SK-N-SH (cell line): ENCODE data around the gene HNRNPL. TPM values are rescaled to one million over a fixed set of nuclear protein-coding genes. Genes with fewer than 3 reads are reported as not detected.

ENCODE experiments used
- CTCF ChIA-PET: fragments of 300-600, 350-600 bp; formaldehyde crosslinking; extraction: SDS; loops from one replicate; lab custom pipeline; 2021; lab: Yijun Ruan, JAX
- POLR2A ChIA-PET: fragments of 350-600 bp; sonication (Branson Sonifier 250); formaldehyde crosslinking; extraction: SDS; loops from one replicate; lab custom pipeline; 2020; ENCODE audit warnings: antibody characterized with exemption, inconsistent platforms; lab: Yijun Ruan, JAX
- DNase-seq: peaks from one replicate; pipeline ENCODE4 v3.0.0; 2012
- H2AFZ ChIP-seq: fragments of 200-600 bp; sonication (generic); 2 replicates; pipeline ENCODE4 v1.8.1; 2016; ENCODE audit warnings: antibody characterized with exemption, mild to moderate bottlenecking, low read depth
- H3F3A ChIP-seq: fragments of 200-600 bp; sonication (generic); replicated peaks from 2 replicates; pipeline ENCODE3; 2016; ENCODE audit warnings: antibody characterized with exemption, mild to moderate bottlenecking; ENCODE audit not compliant: insufficient read depth
- H3K27ac ChIP-seq, 2 experiments: fragments of 200-500 bp in 1 of 2; fragments of 200-600 bp in 1 of 2; sonication (Bioruptor generic) in 1 of 2; sonication (generic), shearing (Covaris generic) in 1 of 2; 2 replicates each; pipeline versions ENCODE4 v1.5.1 to v1.6.1; 2014 to 2016; ENCODE audit warnings: low read depth in 2 of 2, inconsistent platforms in 1 of 2, low read length in 1 of 2, mild to moderate bottlenecking in 1 of 2, mixed read lengths in 1 of 2
- H3K27me3 ChIP-seq: fragments of 200-600 bp; sonication (generic), shearing (Covaris generic); 2 replicates; pipeline ENCODE4 v1.6.1; 2016; ENCODE audit warnings: mixed run types; ENCODE audit not compliant: insufficient read depth
- H3K36me3 ChIP-seq, 2 experiments: fragments of 200-500 bp in 1 of 2; fragments of 200-600 bp in 1 of 2; sonication (Bioruptor generic) in 1 of 2; sonication (generic) in 1 of 2; replicated peaks in 1 of 2; 2 replicates each; pipeline versions ENCODE3 to v1.5.1; 2014 to 2016; ENCODE audit warnings: low read length in 1 of 2, mild to moderate bottlenecking in 1 of 2; ENCODE audit not compliant: insufficient read depth in 2 of 2, control insufficient read depth in 1 of 2
- H3K4me1 ChIP-seq, 2 experiments: fragments of 200-500 bp in 1 of 2; fragments of 200-600 bp in 1 of 2; sonication (Bioruptor generic) in 1 of 2; sonication (generic), shearing (Covaris generic) in 1 of 2; 2 replicates each; pipeline versions ENCODE4 v1.5.1 to v1.6.1; 2014 to 2016; ENCODE audit warnings: low read depth in 1 of 2, low read length in 1 of 2, mixed run types in 1 of 2; ENCODE audit not compliant: insufficient read depth in 2 of 2, control insufficient read depth in 1 of 2
- H3K4me2 ChIP-seq: fragments of 200-600 bp; sonication (generic), shearing (Covaris generic); 2 replicates; pipeline ENCODE4 v1.6.1; 2017; ENCODE audit warnings: mixed run types
- H3K4me3 ChIP-seq, 2 experiments: fragments of 200-500 bp in 1 of 2; fragments of 200-600 bp in 1 of 2; sonication (Bioruptor generic) in 1 of 2; sonication (generic), shearing (Covaris generic) in 1 of 2; 2 replicates each; pipeline versions ENCODE4 v1.5.1 to v1.8.1; 2014 to 2016; ENCODE audit warnings: low read depth in 2 of 2, inconsistent platforms in 1 of 2, low read length in 1 of 2, mild to moderate bottlenecking in 1 of 2, mixed read lengths in 1 of 2, moderate library complexity in 1 of 2
- H3K79me2 ChIP-seq: fragments of 200-600 bp; sonication (generic); 2 replicates; pipeline ENCODE4 v1.8.1; 2017; ENCODE audit warnings: mild to moderate bottlenecking; ENCODE audit not compliant: insufficient read depth
- H3K9ac ChIP-seq: fragments of 200-600 bp; sonication (generic); 2 replicates; pipeline ENCODE4 v1.6.1; 2017; ENCODE audit warnings: mixed run types
- H3K9me2 ChIP-seq: fragments of 200-600 bp; sonication (generic); 2 replicates; pipeline ENCODE4 v1.6.1; 2017; ENCODE audit warnings: mixed run types
- H3K9me3 ChIP-seq: fragments of 200-600 bp; sonication (generic); 2 replicates; pipeline ENCODE4 v1.6.1; 2017; ENCODE audit warnings: mixed run types, mild to moderate bottlenecking, moderate library complexity
- H4K20me1 ChIP-seq: fragments of 200-600 bp; sonication (generic); 2 replicates; pipeline ENCODE4 v1.6.1; 2017; ENCODE audit warnings: mild to moderate bottlenecking, mixed run types; ENCODE audit not compliant: insufficient read depth
- CHD2 ChIP-seq: fragments of 150-350 bp; IDR thresholded peaks from 2 replicates; pipeline ENCODE4 v1.6.1; 2018; ENCODE audit warnings: low read length; ENCODE audit not compliant: partially characterized antibody
- EP300 ChIP-seq, 2 experiments: IDR thresholded peaks; 2 replicates each; pipeline versions ENCODE4 v1.4.0 to v1.6.1; 2012; ENCODE audit warnings: borderline replicate concordance in 1 of 2, low read depth in 1 of 2, low read length in 1 of 2
- EZH2phosphoT487 ChIP-seq: fragments of 200-600 bp; sonication (generic); IDR thresholded peaks from 2 replicates; pipeline ENCODE4 v1.6.1; 2017; ENCODE audit warnings: low read depth, mixed run types, mild to moderate bottlenecking, antibody characterized with exemption, moderate library complexity, borderline replicate concordance
- FOXM1 ChIP-seq: IDR thresholded peaks from 2 replicates; pipeline ENCODE4 v1.4.0; 2012; ENCODE audit warnings: low read depth, mild to moderate bottlenecking
- GABPA ChIP-seq: IDR thresholded peaks from 2 replicates; pipeline ENCODE4 v1.4.0; 2012; ENCODE audit warnings: low read depth, mild to moderate bottlenecking
- GATA2 ChIP-seq: sonication (generic); formaldehyde crosslinking; IDR thresholded peaks from 2 replicates; pipeline ENCODE4 v1.5.0; 2020; ENCODE audit warnings: mild to moderate bottlenecking, missing genetic modification reagents
- MAX ChIP-seq: IDR thresholded peaks from 2 replicates; pipeline ENCODE4 v1.4.0; 2012; ENCODE audit warnings: low read depth
- RAD21 ChIP-seq: IDR thresholded peaks from 2 replicates; pipeline ENCODE4 v1.6.1; 2012; ENCODE audit warnings: mild to moderate bottlenecking, low read length
- RFX5 ChIP-seq: IDR thresholded peaks from 2 replicates; pipeline ENCODE4 v1.6.1; 2012; ENCODE audit warnings: mild to moderate bottlenecking, improper control_type of control experiment, low read length
- SIN3A ChIP-seq: IDR thresholded peaks from 2 replicates; pipeline ENCODE4 v1.6.1; 2012; ENCODE audit warnings: low read depth, mild to moderate bottlenecking, low read length, moderate library complexity, borderline replicate concordance
- SMC3 ChIP-seq: IDR thresholded peaks from 2 replicates; pipeline ENCODE4 v1.6.1; 2012; ENCODE audit warnings: low read depth, low read length, improper control_type of control experiment
- TAF1 ChIP-seq: IDR thresholded peaks from 2 replicates; pipeline ENCODE4 v1.6.1; 2012; ENCODE audit warnings: low read depth, mild to moderate bottlenecking, low read length, moderate library complexity, borderline replicate concordance
- TCF12 ChIP-seq: IDR thresholded peaks from 2 replicates; pipeline ENCODE4 v1.4.0; 2012
- ZBTB33 ChIP-seq: IDR thresholded peaks from 2 replicates; pipeline ENCODE4 v1.4.0; 2012; ENCODE audit warnings: low read depth, borderline replicate concordance
- WGBS: methylation state at CpG from one replicate; pipeline ENCODE4 v1.1.6; 2017; ENCODE audit warnings: low lambda C conversion rate; 5-methylcytosine and 5-hydroxymethylcytosine counted together
- polyA plus RNA-seq, 3 experiments: library from polyadenylated mRNA; depleted of rRNA; stranded (reverse); fragments of >200 nt; gene quantifications; 2 replicates each; pipeline ENCODE4 v1.2.3, GENCODE V29; 2012
- TF ChIP-seq, protein P1 (sequence below): IDR thresholded peaks from 2 replicates; pipeline ENCODE4 v1.6.1; 2012; ENCODE audit warnings: mild to moderate bottlenecking, low read depth, low read length, moderate library complexity

Gene HNRNPL
- polyA plus RNA-seq, 1 of the 3 experiments (the other 2 are of a cell fraction) = 280 TPM

DNA sequence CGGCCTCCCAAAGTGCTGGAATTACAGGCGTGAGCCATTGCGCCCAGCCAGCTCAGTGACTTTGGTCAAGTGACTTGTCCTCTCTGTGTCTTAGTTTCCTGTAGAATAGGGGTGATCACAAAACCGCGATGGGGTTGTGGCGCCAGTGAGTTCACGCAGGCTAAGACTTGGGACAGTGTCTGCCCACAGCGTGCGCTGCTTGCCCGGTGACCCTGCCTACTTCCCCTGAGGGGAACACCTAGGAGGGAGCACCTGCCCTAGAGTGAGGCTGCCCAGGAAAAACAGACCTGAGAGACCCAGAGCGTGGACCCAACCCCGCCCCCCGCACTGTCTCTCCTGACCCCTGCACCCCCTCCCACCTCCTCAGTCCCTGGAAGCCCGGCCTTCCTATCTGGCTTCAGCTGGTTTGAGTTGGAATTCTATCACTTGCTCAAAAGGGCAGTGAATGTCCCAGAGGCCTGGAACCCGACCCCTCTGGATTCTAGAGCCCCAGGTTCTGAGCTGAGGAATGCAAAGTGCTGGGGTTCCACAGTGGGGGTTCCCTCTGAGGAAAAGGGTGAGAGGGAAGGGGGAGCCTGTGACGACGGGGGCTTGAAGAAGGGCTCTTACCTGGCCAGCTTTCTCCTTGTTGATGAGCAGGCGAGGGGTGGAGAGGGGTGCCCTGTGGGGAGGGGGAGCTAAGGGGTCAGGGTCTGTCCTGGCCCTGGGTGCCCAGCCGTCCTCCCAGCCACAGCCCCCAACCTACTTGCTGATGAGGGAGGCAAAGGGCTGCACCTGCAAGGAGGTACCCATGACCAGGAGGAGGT lies 30.5 kb upstream of the HNRNPL start:
- TF ChIP-seq EZH2phosphoT487 (no peak), RFX5 (no peak), CHD2 (no peak), GATA2 (CRISPR knock-in tag) (no peak), EP300 (IDR thresholded peaks at IDR 0.05; ENCODE audit: borderline replicate concordance in 1 of 2, low read depth in 1 of 2, low read length in 1 of 2) (no peak), SIN3A (no peak), ZBTB33 (no peak), RAD21 (no peak), SMC3 (no peak), FOXM1 (no peak), TCF12 (no peak)
- Histone ChIP-seq H3K4me3 (no peak overlapping the region), H3K79me2 (no peaks in the 10 kb centered on the region), H3K36me3 (no peaks in the 10 kb centered on the region), H3K9me3 (no peaks in the 10 kb centered on the region), H4K20me1 (no peaks in the 10 kb centered on the region), H2AFZ (no peak overlapping the region), H3K27me3 (no peaks in the 10 kb centered on the region), H3K4me2 (no peak overlapping the region), H3K27ac (no peak overlapping the region), H3F3A (no peaks in the 10 kb centered on the region), H3K9ac (no peak overlapping the region), H3K4me1 (peaks cover 0 to 14% of the 10 kb centered on the region in 2 experiments; a peak in 1 of 4 replicates), H3K9me2 (no peaks in the 10 kb centered on the region)
- POLR2A ChIA-PET = no interaction called here
- peak; percentile 12 for DNase-seq
- CTCF ChIA-PET = interaction anchor here (1.0 to 2.4 kb wide), 3 partner anchors 10 to 150 kb away, joined by 3 to 9 read pairs (median 4); no protein-coding TSS in a partner anchor
- WGBS = 89% methylated on average over 13 of the region's 19 CpGs

- Histone ChIP-seq H3K9me3 (no peaks in the 10 kb centered on the region), H3K36me3 (no peaks in the 10 kb centered on the region), H4K20me1 (no peaks in the 10 kb centered on the region), H3K79me2 (no peaks in the 10 kb centered on the region), H3K4me3 (no peak overlapping the region), H3K4me2 (no peak overlapping the region), H3K4me1 (peaks cover 0 to 14% of the 10 kb centered on the region in 2 experiments; a peak in 1 of 4 replicates), H3K27me3 (no peaks in the 10 kb centered on the region), H2AFZ (no peak overlapping the region), H3K9ac (no peak overlapping the region), H3K27ac (no peak overlapping the region), H3F3A (no peaks in the 10 kb centered on the region), H3K9me2 (no peaks in the 10 kb centered on the region)
- POLR2A ChIA-PET = interaction anchor here (0.9 to 1.1 kb wide), 2 partner anchors 15 to 42 kb away, joined by 3 read pairs; no protein-coding TSS in a partner anchor
- 85% methylated on average over 9 of the region's 11 CpGs for WGBS
- CTCF ChIA-PET = interaction anchor here (1.4 to 2.4 kb wide), 2 partner anchors 9 to 10 kb away, joined by 4 to 9 read pairs; no protein-coding TSS in a partner anchor
- peak; percentile 11 for DNase-seq
- no peak for TF ChIP-seq MAX
- no peak for TF ChIP-seq TAF1
- TF ChIP-seq, protein P1, sequence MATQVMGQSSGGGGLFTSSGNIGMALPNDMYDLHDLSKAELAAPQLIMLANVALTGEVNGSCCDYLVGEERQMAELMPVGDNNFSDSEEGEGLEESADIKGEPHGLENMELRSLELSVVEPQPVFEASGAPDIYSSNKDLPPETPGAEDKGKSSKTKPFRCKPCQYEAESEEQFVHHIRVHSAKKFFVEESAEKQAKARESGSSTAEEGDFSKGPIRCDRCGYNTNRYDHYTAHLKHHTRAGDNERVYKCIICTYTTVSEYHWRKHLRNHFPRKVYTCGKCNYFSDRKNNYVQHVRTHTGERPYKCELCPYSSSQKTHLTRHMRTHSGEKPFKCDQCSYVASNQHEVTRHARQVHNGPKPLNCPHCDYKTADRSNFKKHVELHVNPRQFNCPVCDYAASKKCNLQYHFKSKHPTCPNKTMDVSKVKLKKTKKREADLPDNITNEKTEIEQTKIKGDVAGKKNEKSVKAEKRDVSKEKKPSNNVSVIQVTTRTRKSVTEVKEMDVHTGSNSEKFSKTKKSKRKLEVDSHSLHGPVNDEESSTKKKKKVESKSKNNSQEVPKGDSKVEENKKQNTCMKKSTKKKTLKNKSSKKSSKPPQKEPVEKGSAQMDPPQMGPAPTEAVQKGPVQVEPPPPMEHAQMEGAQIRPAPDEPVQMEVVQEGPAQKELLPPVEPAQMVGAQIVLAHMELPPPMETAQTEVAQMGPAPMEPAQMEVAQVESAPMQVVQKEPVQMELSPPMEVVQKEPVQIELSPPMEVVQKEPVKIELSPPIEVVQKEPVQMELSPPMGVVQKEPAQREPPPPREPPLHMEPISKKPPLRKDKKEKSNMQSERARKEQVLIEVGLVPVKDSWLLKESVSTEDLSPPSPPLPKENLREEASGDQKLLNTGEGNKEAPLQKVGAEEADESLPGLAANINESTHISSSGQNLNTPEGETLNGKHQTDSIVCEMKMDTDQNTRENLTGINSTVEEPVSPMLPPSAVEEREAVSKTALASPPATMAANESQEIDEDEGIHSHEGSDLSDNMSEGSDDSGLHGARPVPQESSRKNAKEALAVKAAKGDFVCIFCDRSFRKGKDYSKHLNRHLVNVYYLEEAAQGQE = no peak
- TF ChIP-seq GABPA = no peak
Observed at GRCh38 chr19:38879400-38879751, 29.6 kb upstream of the HNRNPL start.
